B cell (primary cell): ENCODE results near the gene PIF1. TPM values are rescaled to one million over a fixed set of nuclear protein-coding genes. Genes with fewer than 3 reads are reported as not detected.

Experiments
- ATAC-seq: fragments of 200-7000 bp; cut with Tn5 transposase; one replicate; pipeline ENCODE4 v1.10.0; 2021; ENCODE audit warnings: low read depth, mild to moderate bottlenecking, moderate number of reproducible peaks, moderate library complexity
- CTCF ChIA-PET: fragments of 350-600 bp; sonication (Branson Sonifier 250); formaldehyde crosslinking; loops from one replicate; lab custom pipeline; 2021; ENCODE audit warnings: antibody characterized with exemption, inconsistent platforms; lab: Charles Lee
- POLR2A ChIA-PET: fragments of 350-600 bp; sonication (Branson Sonifier 250); formaldehyde crosslinking; loops from one replicate; lab custom pipeline; 2021; ENCODE audit warnings: antibody characterized with exemption; lab: Charles Lee
- DNase-seq: peaks from one replicate; pipeline ENCODE4 v3.0.0; 2013
- H2AFZ ChIP-seq: 2 replicates; pipeline ENCODE4 v1.6.1; 2012; ENCODE audit warnings: mild to moderate bottlenecking, low read depth, low read length; ENCODE audit not compliant: insufficient read depth, poor library complexity, severe bottlenecking
- H3K27ac ChIP-seq, 2 donors: 1 replicate in 1 of 2; 2 replicates in 1 of 2; pipeline ENCODE4 v1.5.1; 2012 to 2013; ENCODE audit warnings: low read length in 2 of 2, mild to moderate bottlenecking in 2 of 2, moderate library complexity in 1 of 2
- H3K27me3 ChIP-seq, 4 experiments: fragments of 200-600 bp in 1 of 4; sonication (generic) in 1 of 4; replicated peaks in 1 of 4; 1 replicate in 2 of 4; 2 replicates in 2 of 4; pipeline versions ENCODE4 v1.6.1 to v1.7.0; 2013 to 2016; ENCODE audit warnings: low read length in 3 of 4, mild to moderate bottlenecking in 2 of 4, mixed read lengths in 1 of 4, moderate library complexity in 1 of 4; ENCODE audit not compliant: insufficient read depth in 4 of 4, control insufficient read depth in 3 of 4; ENCODE audit errors: control extremely low read depth in 1 of 4
- H3K36me3 ChIP-seq, 2 experiments: replicated peaks in 1 of 2; 1 replicate in 1 of 2; 2 replicates in 1 of 2; pipeline versions ENCODE4 v1.6.1 to v1.7.1; 2013; ENCODE audit warnings: low read length in 1 of 2; ENCODE audit not compliant: insufficient read depth in 2 of 2, control insufficient read depth in 1 of 2; ENCODE audit errors: control extremely low read depth in 1 of 2, extremely low read depth in 1 of 2
- H3K4me1 ChIP-seq, 2 donors: fragments of 200-600 bp in 1 of 2; sonication (generic) in 1 of 2; 1 replicate in 1 of 2; 2 replicates in 1 of 2; pipeline versions ENCODE4 v1.5.1 to v1.6.1; 2013 to 2017; ENCODE audit warnings: low read length in 2 of 2; ENCODE audit not compliant: control insufficient read depth in 2 of 2, insufficient read depth in 2 of 2
- H3K4me2 ChIP-seq: replicated peaks from 2 replicates; pipeline ENCODE3; 2012; ENCODE audit warnings: mild to moderate bottlenecking, low read depth, low read length; ENCODE audit not compliant: poor library complexity, severe bottlenecking
- H3K4me3 ChIP-seq, 5 experiments: fragments of 200-600 bp in 1 of 5; sonication (generic) in 1 of 5; 1 replicate in 3 of 5; 2 replicates in 2 of 5; pipeline versions ENCODE4 v1.5.1 to v1.7.0; 2011 to 2016; ENCODE audit warnings: low read length in 4 of 5, mild to moderate bottlenecking in 4 of 5, low read depth in 2 of 5, control low read depth in 1 of 5, moderate library complexity in 1 of 5; ENCODE audit not compliant: insufficient read depth in 1 of 5; ENCODE audit errors: control extremely low read depth in 1 of 5, extremely low read depth in 1 of 5
- H3K79me2 ChIP-seq: fragments of 200-600 bp; sonication (generic); one replicate; pipeline ENCODE4 v1.6.0; 2016; ENCODE audit warnings: low read length; ENCODE audit not compliant: control insufficient read depth, insufficient read depth
- H3K9ac ChIP-seq: fragments of 200-600 bp; sonication (generic); 2 replicates; pipeline ENCODE4 v1.6.1; 2017; ENCODE audit warnings: mild to moderate bottlenecking, low read length, moderate library complexity
- H3K9me3 ChIP-seq, 3 donors: one replicate each; pipeline versions ENCODE4 v1.6.1 to v1.7.1; 2013; ENCODE audit warnings: low read length in 2 of 3; ENCODE audit not compliant: control insufficient read depth in 2 of 3, insufficient read depth in 1 of 3; ENCODE audit errors: control extremely low read depth in 1 of 3
- H4K20me1 ChIP-seq: 2 replicates; pipeline ENCODE4 v1.6.0; 2012; ENCODE audit warnings: mild to moderate bottlenecking, low read length; ENCODE audit not compliant: insufficient read depth, control insufficient read depth, poor library complexity, severe bottlenecking
- H3K27ac Mint-ChIP-seq: one replicate; pipeline ENCODE4 v1.8.0; 2021; ENCODE audit warnings: mixed read lengths
- H3K27me3 Mint-ChIP-seq: one replicate; pipeline ENCODE4 v1.8.0; 2021; ENCODE audit warnings: mixed read lengths
- H3K4me1 Mint-ChIP-seq: one replicate; pipeline ENCODE4 v1.8.0; 2021; ENCODE audit warnings: mixed read lengths
- H3K4me3 Mint-ChIP-seq: one replicate; pipeline ENCODE4 v1.8.0; 2021; ENCODE audit warnings: mixed read lengths
- H3K9me3 Mint-ChIP-seq: one replicate; pipeline ENCODE4 v1.8.0; 2022; ENCODE audit warnings: mixed read lengths; ENCODE audit not compliant: insufficient read depth
- EZH2 ChIP-seq: IDR thresholded peaks from 2 replicates; pipeline ENCODE4 v1.6.1; 2012; ENCODE audit warnings: borderline replicate concordance, low read depth, mild to moderate bottlenecking, moderate library complexity, low read length; ENCODE audit not compliant: insufficient read depth, poor library complexity, severe bottlenecking
- WGBS: methylation state at CpG from one replicate; pipeline ENCODE4 v1.1.5; 2013; ENCODE audit warnings: missing lambda C conversion rate; ENCODE audit not compliant: insufficient coverage; 5-methylcytosine and 5-hydroxymethylcytosine counted together
- intact Hi-C: fragments of 100-400 bp; cut with micrococcal nuclease; formaldehyde crosslinking; loops from one replicate; pipeline ENCODE4 v1.10.0; 2022
- polyA plus RNA-seq: library from polyadenylated mRNA; depleted of rRNA; stranded (reverse); fragments of >200 nt; gene quantifications from 2 replicates; pipeline ENCODE4 v1.2.3, GENCODE V29; 2012
- total RNA-seq, 2 donors: library from RNA; stranded (reverse); fragments of 120-200 nt in 1 of 2; gene quantifications; 1 replicate in 1 of 2; 2 replicates in 1 of 2; pipeline versions ENCODE4 v1.2.3 to v1.2.4, GENCODE V29; 2013 to 2022
- TF ChIP-seq, protein P1 (sequence below): fragments of 200-600 bp; IDR thresholded peaks from one replicate; pipeline ENCODE4 v1.8.0; 2022; ENCODE audit warnings: antibody characterized with exemption, mild to moderate bottlenecking

Gene PIF1
- total and polyA plus RNA-seq, 2 donors (not counting 1 experiment from before 2014, with no cell fraction given), result 2.0 to 6.2 TPM

DNA sequence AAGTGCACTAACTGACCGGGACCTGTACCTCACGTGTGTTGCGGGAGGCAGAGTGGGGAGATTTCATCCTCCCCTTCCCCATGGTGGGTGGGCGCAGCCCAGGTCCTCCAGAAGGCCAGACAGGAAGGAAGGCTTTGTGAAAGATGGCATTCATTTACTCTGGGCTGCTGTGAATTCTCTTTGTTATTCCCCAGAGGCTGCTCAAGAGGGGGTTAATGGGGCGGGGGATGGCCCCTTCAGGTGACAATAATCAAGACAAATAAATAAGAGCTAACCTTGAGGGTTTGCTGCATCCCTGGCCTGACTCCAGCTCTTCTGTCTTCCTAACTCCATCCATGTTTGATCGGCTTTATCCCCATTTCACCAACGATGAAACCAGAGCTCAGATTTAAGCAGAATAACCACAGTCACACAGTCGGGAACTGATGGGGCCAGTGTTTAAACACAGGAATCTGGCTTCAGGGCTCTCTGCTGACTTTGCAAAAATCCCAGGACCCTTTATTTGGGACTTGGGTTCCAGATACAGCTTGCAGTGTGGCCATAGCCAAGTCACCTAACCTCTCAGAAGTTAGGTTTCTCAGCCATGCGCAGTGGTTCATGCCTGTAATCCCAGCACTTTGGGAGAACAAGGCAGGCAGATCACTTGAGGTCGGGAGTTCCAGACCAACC lies 16.5 kb downstream of the PIF1 start:
- Histone ChIP-seq H3K79me2 (no peaks in the 10 kb centered on the region), H3K36me3 (no peaks in the 10 kb centered on the region), H3K27ac (no peak overlapping the region), H3K4me1 (peaks cover 0 to 11% of the 10 kb centered on the region in 2 donors), H3K4me3 (no peak overlapping the region), H4K20me1 (no peaks in the 10 kb centered on the region), H3K9ac (no peak overlapping the region), H3K4me2 (no peak overlapping the region), H3K27me3 (no peaks in the 10 kb centered on the region), H3K9me3 (no peaks in the 10 kb centered on the region), H2AFZ (no peak overlapping the region)
- ATAC-seq (no peak), DNase-seq (no peak)
- ChIA-PET POLR2A (no interaction called here), CTCF (interaction anchor here (0.6 to 11.3 kb wide), 35 partner anchors 8 to 580 kb away, joined by 3 to 236 read pairs (median 9); partner anchors contain the start of genes ANKDD1A and PLEKHO2)
- Mint-ChIP-seq H3K9me3 (no peaks in the 10 kb centered on the region), H3K4me3 (no peak overlapping the region), H3K4me1 (peaks cover 13% of the 10 kb centered on the region), H3K27me3 (no peaks in the 10 kb centered on the region), H3K27ac (no peak overlapping the region)
- intact Hi-C loops, result no loop called here
- TF ChIP-seq, protein P1, sequence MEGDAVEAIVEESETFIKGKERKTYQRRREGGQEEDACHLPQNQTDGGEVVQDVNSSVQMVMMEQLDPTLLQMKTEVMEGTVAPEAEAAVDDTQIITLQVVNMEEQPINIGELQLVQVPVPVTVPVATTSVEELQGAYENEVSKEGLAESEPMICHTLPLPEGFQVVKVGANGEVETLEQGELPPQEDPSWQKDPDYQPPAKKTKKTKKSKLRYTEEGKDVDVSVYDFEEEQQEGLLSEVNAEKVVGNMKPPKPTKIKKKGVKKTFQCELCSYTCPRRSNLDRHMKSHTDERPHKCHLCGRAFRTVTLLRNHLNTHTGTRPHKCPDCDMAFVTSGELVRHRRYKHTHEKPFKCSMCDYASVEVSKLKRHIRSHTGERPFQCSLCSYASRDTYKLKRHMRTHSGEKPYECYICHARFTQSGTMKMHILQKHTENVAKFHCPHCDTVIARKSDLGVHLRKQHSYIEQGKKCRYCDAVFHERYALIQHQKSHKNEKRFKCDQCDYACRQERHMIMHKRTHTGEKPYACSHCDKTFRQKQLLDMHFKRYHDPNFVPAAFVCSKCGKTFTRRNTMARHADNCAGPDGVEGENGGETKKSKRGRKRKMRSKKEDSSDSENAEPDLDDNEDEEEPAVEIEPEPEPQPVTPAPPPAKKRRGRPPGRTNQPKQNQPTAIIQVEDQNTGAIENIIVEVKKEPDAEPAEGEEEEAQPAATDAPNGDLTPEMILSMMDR, result no peak
- TF ChIP-seq EZH2, result no peak
- 74% methylated on average over 5 of the region's 10 CpGs for WGBS

- Mint-ChIP-seq H3K27me3 (no peaks in the 10 kb centered on the region), H3K4me3 (no peak overlapping the region), H3K9me3 (no peaks in the 10 kb centered on the region), H3K4me1 (peaks cover 9% of the 10 kb centered on the region), H3K27ac (no peak overlapping the region)
- no peaks in the 10 kb centered on the region for H3K9me3 ChIP-seq
- ChIA-PET CTCF (interaction anchor here (1.3 to 11.3 kb wide), 6 partner anchors 8 to 212 kb away, joined by 3 to 236 read pairs (median 20); partner anchors contain the start of gene PLEKHO2), POLR2A (no interaction called here)
- no peak for ATAC-seq
- intact Hi-C loops, result no loop called here
- peaks cover 0 to 11% of the 10 kb centered on the region in 2 donors for H3K4me1 ChIP-seq
- no peak for DNase-seq
- H3K9ac ChIP-seq, result no peak overlapping the region
- no peaks in the 10 kb centered on the region for H3K36me3 ChIP-seq
- no peaks in the 10 kb centered on the region for H3K79me2 ChIP-seq
- H3K27me3 ChIP-seq, result no peaks in the 10 kb centered on the region
- WGBS, result 83% methylated on average over 5 of the region's 6 CpGs
- no peak overlapping the region for H2AFZ ChIP-seq
- TF ChIP-seq, protein P1, result no peak
- TF ChIP-seq EZH2, result no peak
- H4K20me1 ChIP-seq, result no peaks in the 10 kb centered on the region
- H3K4me2 ChIP-seq, result no peak overlapping the region
- no peak overlapping the region for H3K4me3 ChIP-seq
- H3K27ac ChIP-seq, result no peak overlapping the region
These were observed 17.7 kb downstream of the PIF1 start for GRCh38 chr15:64807751-64808222.
